H1 (cell line): Measurements from ENCODE around the gene PTPN12. TPM values are rescaled to one million over a fixed set of nuclear protein-coding genes. Genes with fewer than 3 reads are reported as not detected.

Source experiments
- CHD7 ChIP-seq: fragments of 300-600 bp; sonication (generic); IDR thresholded peaks from 2 replicates; pipeline ENCODE4 v1.7.1; 2012; ENCODE audit warnings: low read length, moderate library complexity, mild to moderate bottlenecking, inconsistent platforms; ENCODE audit not compliant: insufficient replicate concordance
- CTCF ChIP-seq, 3 experiments: IDR thresholded peaks; 1 replicate in 2 of 3; 2 replicates in 1 of 3; pipeline versions ENCODE4 v1.5.1 to v1.6.1; 2011; ENCODE audit warnings: low read length in 3 of 3, mild to moderate bottlenecking in 3 of 3, inconsistent platforms in 2 of 3, low read depth in 1 of 3, moderate library complexity in 1 of 3; ENCODE audit not compliant: insufficient read depth in 1 of 3; ENCODE audit errors: control extremely low read depth in 1 of 3
- GABPA ChIP-seq: IDR thresholded peaks from 2 replicates; pipeline ENCODE4 v1.6.1; 2011; ENCODE audit warnings: mild to moderate bottlenecking, low read length, moderate library complexity, borderline replicate concordance; ENCODE audit not compliant: insufficient read depth
- GTF2F1 ChIP-seq: IDR thresholded peaks from 2 replicates; pipeline ENCODE4 v1.6.1; 2012; ENCODE audit warnings: low read depth, low read length, improper control_type of control experiment, borderline replicate concordance
- RBBP5 ChIP-seq: IDR thresholded peaks from 2 replicates; pipeline ENCODE4 v1.7.1; 2012; ENCODE audit warnings: low read depth, mild to moderate bottlenecking, inconsistent platforms, low read length, moderate library complexity, borderline replicate concordance
- SIX5 ChIP-seq: IDR thresholded peaks from 2 replicates; pipeline ENCODE4 v1.6.1; 2011; ENCODE audit warnings: mild to moderate bottlenecking, low read depth, low read length
- TAF1 ChIP-seq: IDR thresholded peaks from 2 replicates; pipeline ENCODE4 v1.6.1; 2011; ENCODE audit warnings: mild to moderate bottlenecking, low read depth, low read length
- TBP ChIP-seq: IDR thresholded peaks from 2 replicates; pipeline ENCODE4 v1.6.1; 2011; ENCODE audit warnings: low read depth, low read length, improper control_type of control experiment
- polyA plus RNA-seq, 7 experiments: library from polyadenylated mRNA; depleted of rRNA in 3 of 7; stranded (reverse) in 5 of 7; unstranded in 2 of 7; fragments of >200 nt in 5 of 7; fragments of 200-250 nt in 2 of 7; gene quantifications; 1 replicate in 5 of 7; 2 replicates in 1 of 7; 4 replicates in 1 of 7; pipeline versions ENCODE4 v1.2.1 to v1.2.3, GENCODE V29; 2011 to 2013; ENCODE audit warnings: missing spikeins in 2 of 7, mixed read lengths in 2 of 7
- total RNA-seq: library from RNA; stranded (reverse); fragmentation: NEBNext Ultra II Directional; extraction: Animal tissue kit (Norgen Biotek cat#: 25700); gene quantifications from 2 replicates; pipeline ENCODE4 v1.2.1, GENCODE V29; 2021

The PTPN12 gene
- total and polyA plus RNA-seq, 2 of the 8 experiments (the other 6 are each of a cell fraction or from before 2014, with no cell fraction given): 39.7 to 132 TPM

DNA sequence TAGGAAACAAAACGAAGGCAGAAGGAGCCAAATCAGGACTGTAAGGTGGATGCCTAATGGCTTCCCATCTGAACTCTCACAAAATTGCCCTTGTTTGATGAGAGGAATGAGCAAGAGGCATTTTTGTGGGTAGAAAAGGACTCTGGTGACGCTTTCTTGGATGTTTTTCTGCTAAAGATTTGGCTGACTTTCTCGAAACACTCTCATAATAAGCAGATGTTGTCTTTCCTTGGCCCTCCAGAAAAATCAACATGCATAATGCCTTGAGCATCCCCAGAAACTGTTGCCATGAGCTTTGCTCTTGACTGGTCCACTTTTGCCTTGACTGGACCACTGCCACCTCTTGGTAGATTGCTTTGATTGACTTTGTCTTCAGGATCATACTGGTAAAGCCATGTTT lies 13.5 kb downstream of the PTPN12 start (continued):
- no peak for TF ChIP-seq CHD7
- no peak for TF ChIP-seq SIX5
- TF ChIP-seq GTF2F1: no peak
- no peak for TF ChIP-seq TAF1
- TF ChIP-seq TBP: no peak
- TF ChIP-seq GABPA: no peak
- no peak for TF ChIP-seq CTCF (IDR thresholded peaks at IDR 0.05; ENCODE audit: control extremely low read depth in 1 of 3, insufficient read depth in 1 of 3, low read depth in 1 of 3, low read length in 3 of 3)
- TF ChIP-seq RBBP5: no peak
